ENCODE data around the gene PHLPP1. TPM values are rescaled to one million over a fixed set of nuclear protein-coding genes. Genes with fewer than 3 reads are reported as not detected.

Gene PHLPP1
- total and polyA plus RNA-seq, 9 of the 15 experiments (the other 6 are each of a cell fraction or from before 2014, with no cell fraction given): 0.56 to 9.0 (median 4.5) TPM

GRCh38 chr18:62751977-62752376, 36.6 kb downstream of the PHLPP1 start (continued):
- TF ChIP-seq BCLAF1 (IDR thresholded peaks at IDR 0.05; ENCODE audit: borderline replicate concordance in 1 of 2, control insufficient read depth in 1 of 2, low read depth in 2 of 2, low read length in 1 of 2) (no peak), PYGO2 (tag; IDR thresholded peaks at IDR 0.05) (no peak), CEBPG (CRISPR knock-in tag; IDR thresholded peaks at IDR 0.05) (no peak), CEBPG (tag; conservative IDR thresholded peaks at IDR 0.05 in 1 of 2, IDR thresholded peaks at IDR 0.05 in 1 of 2) (no peak)

- BruUV-seq (replicated peaks): no TSS peak
- Histone ChIP-seq H3K4me1 (replicated peaks in 1 of 2; ENCODE audit: control insufficient read depth in 2 of 2, insufficient read depth in 2 of 2, low read length in 2 of 2) (peaks cover 3 to 6% of the 10 kb centered on the region in 2 experiments; a peak in 4 of 5 replicates), H3K4me2 (ENCODE audit: insufficient read depth, low read length) (no peak overlapping the region), H3K9ac (ENCODE audit: insufficient read depth in 1 of 2, low read depth in 2 of 2, low read length in 2 of 2) (no peak overlapping the region), H3K9me3 (replicated peaks; ENCODE audit: control insufficient read depth, insufficient read depth, low read depth, low read length) (no peaks in the 10 kb centered on the region), H3K9me1 (ENCODE audit: control insufficient read depth, insufficient read depth, low read length) (no peaks in the 10 kb centered on the region), H2AFZ (ENCODE audit: low read depth, low read length) (no peak overlapping the region), H3K27ac (ENCODE audit: extremely low read depth, low read depth, low read length) (no peak overlapping the region), H3K36me3 (ENCODE audit: control insufficient read depth, insufficient read depth, low read length) (no peaks in the 10 kb centered on the region), H3K27me3 (ENCODE audit: control insufficient read depth in 2 of 2, insufficient read depth in 2 of 2, low read length in 2 of 2) (no peaks in the 10 kb centered on the region), H3K4me3 (no peak overlapping the region), H4K20me1 (replicated peaks; ENCODE audit: control insufficient read depth, insufficient read depth, low read length) (no peaks in the 10 kb centered on the region), H3K79me2 (ENCODE audit: control insufficient read depth, insufficient read depth, low read length) (peaks cover 41% of the 10 kb centered on the region)
- ATAC-seq (no peak), DNase-seq (ENCODE audit: extremely low read depth in 1 of 4, low spot score in 3 of 4) (no peak), FAIRE-seq (no peak)
- ChIA-PET POLR2A (no interaction called here), CTCF (ENCODE audit: low intra/inter-chr PET ratio) (no interaction called here)
- intact Hi-C loops (cut with micrococcal nuclease) (no loop called here), in situ Hi-C loops (cut with MboI) (no loop called here)
- TF ChIP-seq ELF4 (CRISPR knock-in tag; IDR thresholded peaks at IDR 0.05) (no peak), TCF3 (CRISPR knock-in tag; IDR thresholded peaks at IDR 0.05) (no peak)
Measured at GRCh38 chr18:62754026-62754425, 38.7 kb downstream of the PHLPP1 start.
